Activated naive CD4-positive, alpha-beta T cell treated with anti-CD3 and anti-CD28 coated beads, Interleukin-2, amount 50 U/mL, for 16 hours (primary cell): ENCODE measurements around the gene CAV1.
"Not testable (repeated sequence)": the region's sequence is repeated elsewhere in the genome, so short reads cannot be mapped to it uniquely, and the experiment has no call there.

Experiments
- DNase-seq: peaks from one replicate; pipeline ENCODE4 v3.0.0-alpha.2; 2020

CAV1 gene

DNA sequence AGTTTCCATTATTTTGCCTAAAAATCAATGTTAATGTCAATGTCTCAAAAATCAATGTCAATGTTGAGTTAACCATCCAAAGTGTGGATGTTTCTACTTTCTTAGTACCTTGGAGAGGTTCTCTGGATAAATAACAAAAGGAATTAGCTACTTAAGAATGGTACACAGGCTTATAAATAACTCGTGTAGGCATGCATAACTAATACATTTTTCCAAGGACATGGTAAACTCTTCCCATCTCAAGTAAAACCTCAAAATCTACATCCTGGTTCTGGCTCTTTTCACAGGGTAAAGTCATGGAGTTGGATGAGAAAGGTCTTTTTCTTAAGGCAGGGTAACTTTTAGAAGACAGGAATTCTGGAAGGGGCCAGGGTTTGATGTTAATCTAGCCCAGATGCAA, 59.9 kb downstream of the CAV1 start:
- no peak for DNase-seq

DNA sequence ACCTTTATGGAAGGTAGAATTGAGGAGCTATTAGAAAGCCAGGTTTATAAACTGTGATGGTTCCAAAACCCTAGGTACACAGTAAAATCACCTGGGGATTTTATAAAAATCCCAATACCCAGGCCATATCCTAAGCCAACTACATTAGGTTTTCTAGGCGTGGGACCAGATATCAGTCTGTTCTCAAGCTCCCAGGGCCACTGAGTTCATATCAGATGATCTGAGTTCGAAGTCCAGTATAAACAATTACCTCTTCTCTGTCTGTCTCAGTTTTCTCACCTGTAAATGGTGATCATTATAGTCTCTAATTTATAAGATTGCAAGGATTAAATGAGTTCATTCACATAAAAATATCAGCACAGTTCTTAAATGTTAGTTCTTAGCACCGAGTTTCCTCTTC, 60.6 kb downstream of the CAV1 start:
- DNase-seq: no peak

GRCh38 chr7:116585967-116586366, 61.1 kb downstream of the CAV1 start:
- no peak for DNase-seq

DNA sequence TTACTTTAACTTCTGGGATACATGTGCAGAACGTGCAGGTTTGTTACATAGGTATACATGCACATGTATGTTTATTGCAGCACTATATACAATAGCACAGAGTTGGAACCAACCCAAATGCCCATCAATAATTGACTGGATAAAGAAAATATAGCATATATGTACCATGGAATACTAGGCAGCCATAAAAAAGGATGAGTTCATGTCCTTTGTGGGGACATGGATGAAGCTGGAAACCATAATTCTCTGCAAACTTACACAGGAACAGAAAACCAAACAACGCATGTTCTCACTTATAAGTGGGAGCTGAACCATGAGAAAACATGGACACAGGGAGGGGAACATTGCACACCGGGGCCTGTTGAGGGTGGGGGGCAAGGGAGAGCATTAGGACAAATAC, 62.4 kb downstream of the CAV1 start:
- DNase-seq: not testable (repeated sequence)

DNA sequence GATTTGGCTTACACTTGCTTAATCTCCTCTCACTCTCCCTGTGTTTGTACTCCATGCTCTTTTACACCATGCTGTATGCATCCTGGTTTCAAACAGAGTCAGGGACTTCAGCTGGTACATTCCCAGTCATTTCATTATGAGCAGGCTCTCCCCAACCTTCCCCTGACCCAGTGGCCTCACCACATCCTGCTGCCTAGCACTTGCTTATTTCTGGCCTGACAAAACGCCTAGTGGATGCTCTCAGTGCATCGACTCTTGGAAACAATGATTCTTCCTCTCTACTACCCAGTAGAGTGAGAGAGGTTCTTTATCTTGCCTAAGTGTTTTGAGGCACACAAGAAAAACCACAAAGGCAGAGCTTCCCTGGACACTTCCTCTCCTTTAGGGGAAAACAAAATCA, 63.4 kb downstream of the CAV1 start:
- no peak for DNase-seq

- DNase-seq: no peak
Measured at GRCh38 chr7:116588641-116589594, 64.1 kb downstream of the CAV1 start.

DNA sequence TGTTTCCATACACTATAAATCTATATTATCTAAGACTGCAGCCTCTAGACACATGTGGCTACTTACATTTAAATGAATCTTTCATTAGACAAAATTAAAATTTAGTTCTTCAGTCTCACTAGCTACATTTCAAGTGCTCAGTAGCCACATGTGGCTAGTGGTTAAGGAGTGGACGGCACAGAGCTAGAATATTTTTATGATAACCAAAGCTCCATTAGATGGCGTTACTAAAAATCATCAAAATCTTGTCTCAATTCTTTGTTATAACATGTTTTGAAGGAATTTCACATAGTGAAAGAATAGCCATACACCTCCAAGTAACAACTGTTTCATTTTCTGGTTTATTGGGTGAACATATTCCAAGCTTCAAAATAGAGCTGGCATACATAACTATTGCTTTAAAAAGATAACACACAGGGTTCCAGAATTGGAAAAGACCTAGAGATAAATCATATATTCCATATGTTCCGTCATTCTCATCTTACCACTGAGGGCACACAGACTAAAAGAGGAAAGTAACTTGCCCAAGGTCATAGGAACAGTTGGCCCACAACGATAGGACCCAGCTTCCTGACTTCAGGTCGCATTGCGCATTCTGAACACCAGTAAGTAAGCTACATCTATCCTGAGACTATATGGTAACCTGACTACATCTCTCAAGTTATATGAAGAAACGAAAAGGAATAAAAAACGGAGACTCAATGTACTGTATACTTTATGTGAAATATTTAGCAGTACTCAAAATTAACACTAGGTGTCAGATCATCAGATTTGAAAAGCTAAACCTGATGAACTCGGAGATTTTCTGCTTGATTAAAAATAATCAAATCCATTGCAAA, 66.6 kb downstream of the CAV1 start:
- no peak for DNase-seq

DNA sequence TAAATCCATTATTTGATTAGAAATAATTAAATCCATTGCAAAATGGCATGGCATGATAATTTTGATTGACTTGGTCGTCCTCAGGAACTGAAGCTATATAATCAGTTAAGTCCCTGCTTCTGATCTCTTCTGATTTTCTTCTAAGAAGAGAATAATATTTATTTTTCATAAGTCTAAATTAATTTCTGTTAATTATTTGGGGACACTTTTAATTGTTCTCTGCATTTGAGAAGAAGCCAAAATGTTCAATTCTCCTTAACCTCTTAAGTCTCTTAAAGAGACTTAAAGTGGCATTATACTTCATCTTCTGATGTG, 67.2 kb downstream of the CAV1 start:
- DNase-seq: no peak

DNA sequence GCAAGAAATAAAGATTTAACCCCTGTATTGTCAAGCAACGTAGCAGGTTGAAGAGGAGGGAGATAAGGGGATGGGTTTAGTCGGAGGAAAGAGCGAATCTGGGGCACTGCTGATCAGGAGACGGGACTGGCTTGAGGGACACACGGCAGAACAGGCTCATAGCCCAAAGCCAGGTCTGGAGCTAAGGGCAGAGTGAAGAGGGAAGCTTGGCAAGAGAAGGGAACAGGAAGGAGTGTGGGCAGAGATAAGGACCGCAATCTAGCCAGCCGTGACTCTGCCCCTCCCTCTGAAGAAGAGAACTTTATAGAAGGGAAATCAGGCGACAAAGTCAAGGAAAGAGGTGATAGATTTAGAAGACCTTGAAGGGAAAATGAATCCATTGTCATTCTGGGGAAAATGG, 67.6 kb downstream of the CAV1 start:
- no peak for DNase-seq

GRCh38 chr7:116593359-116594075, 68.7 kb downstream of the CAV1 start:
- DNase-seq: no peak

GRCh38 chr7:116595063-116595462, 70.2 kb downstream of the CAV1 start:
- no peak for DNase-seq

DNA sequence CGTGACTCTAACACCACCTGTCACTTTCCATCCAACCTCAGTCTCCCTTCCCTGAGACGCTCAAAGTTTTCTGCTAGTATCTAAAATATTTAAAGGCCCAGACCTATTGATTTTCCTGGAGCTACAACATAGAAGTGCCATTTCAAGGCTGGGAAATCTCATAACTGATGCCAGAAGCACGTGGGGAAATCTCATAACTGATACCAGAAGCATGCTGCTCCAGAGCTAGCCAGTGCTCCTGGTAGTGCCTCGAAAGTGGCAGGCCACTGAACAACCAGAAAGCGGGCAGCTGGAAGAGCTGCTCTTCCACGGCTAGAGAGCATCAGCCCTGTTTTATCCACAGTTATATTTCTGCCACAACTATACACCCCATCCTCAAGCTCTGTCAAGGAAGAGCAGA, 72.5 kb downstream of the CAV1 start:
- DNase-seq: no peak

- DNase-seq: no peak
Measured at GRCh38 chr7:116598278-116598677, 73.4 kb downstream of the CAV1 start.

GRCh38 chr7:116598861-116599260, 74.0 kb downstream of the CAV1 start:
- no peak for DNase-seq

- no peak for DNase-seq
Measured at GRCh38 chr7:116601426-116601825, 76.6 kb downstream of the CAV1 start.

DNA sequence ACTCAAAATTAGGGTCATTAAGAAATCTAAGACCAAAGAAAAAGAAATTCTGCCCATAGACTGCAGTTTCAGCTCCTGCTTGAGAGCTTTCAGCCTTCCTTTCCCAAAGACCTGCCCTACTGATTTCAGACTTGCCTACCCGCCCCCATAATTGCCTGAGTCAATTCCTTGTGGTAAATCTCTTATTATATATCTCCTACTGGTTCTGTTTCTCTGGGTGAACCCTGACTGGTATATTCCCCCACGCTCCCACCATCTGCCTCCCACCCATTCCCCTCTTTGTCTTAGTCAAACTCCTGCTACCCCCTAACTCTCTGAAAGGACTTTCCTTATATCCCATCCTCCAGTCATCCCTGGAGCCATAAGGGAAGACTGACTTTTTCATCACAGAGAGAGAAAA, 82.5 kb downstream of the CAV1 start:
- no peak for DNase-seq

DNA sequence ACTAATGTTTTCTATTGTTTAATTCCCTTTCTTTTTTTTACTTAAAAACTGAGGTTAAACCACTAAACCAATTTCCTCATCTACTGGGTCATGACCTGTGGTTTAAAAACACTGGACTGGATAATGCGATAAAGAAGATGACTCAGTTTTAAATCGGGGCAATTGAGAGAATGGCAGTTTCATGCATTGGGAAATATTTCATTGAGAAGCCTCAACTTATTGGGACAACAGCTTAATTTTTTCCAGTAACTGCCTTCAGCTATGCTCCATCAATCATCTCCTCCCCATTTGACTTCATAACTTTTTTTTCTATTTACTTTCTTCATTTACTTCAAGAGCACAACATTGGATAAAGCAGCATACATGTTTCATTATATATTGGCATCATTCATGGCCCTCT, 85.4 kb downstream of the CAV1 start:
- no peak for DNase-seq

DNA sequence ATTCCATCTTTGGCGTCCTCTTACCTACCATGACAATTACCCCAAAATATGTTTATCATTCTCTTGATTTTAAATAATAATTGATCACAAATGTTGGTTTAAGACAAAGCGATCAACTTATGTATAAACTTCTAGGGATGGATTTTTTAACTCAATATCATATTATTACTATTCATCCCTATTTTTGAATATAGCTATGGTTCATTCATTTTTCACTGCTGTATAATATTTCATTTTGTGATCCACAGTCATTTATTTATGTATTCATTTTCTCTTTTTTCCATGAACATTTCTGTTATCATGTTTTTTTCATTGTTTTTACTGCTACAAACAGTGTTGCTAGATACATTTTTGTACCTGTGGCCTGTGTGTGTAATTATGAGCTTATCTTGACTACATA, 85.9 kb downstream of the CAV1 start:
- no peak for DNase-seq
